ENCODE data around the gene TMA16. TPM values are rescaled to one million over a fixed set of nuclear protein-coding genes. Genes with fewer than 3 reads are reported as not detected.

TMA16 gene
- total and polyA plus RNA-seq, 2 of the 8 experiments (the other 6 are each of a cell fraction or from before 2014, with no cell fraction given): 8.0 to 64.2 TPM

DNA sequence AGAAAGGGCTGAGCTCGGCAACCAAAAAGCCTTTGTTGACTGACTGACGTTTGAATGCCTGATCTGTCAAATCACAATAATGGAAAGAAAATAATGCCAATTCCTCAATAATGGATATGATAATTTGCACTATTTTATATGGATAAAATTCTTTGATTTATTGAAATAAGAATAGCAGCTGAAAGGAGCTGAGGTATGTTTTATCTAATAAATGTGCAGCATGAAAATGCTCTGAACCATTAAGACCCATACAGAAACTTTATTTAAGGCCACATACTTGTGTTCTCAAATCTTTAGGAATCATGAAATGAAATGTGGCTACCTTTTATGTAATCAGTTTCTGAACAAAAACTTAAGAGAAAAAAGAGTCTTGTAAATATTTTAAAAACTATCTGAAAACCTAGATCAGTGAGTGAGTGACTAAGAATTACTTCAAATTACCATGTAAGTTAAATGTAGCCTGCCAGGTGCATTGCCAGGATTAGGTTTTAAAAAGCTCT, 69.8 kb downstream of the TMA16 start:
- H3K14ac ChIP-seq (ENCODE audit: insufficient read length): no peak overlapping the region
- no peak overlapping the region for H2BK15ac ChIP-seq (ENCODE audit: low read length)
- H2BK120ac ChIP-seq (replicated peaks; ENCODE audit: low read depth, low read length): no peak overlapping the region
- H3K79me1 ChIP-seq (ENCODE audit: low read depth, low read length): no peaks in the 10 kb centered on the region
- no peak overlapping the region for H2AK5ac ChIP-seq (ENCODE audit: low read depth, low read length)
- no peaks in the 10 kb centered on the region for H3K9me3 ChIP-seq (ENCODE audit: insufficient read depth in 2 of 2, low read depth in 1 of 2, low read length in 1 of 2)
- no peak overlapping the region for H2BK5ac ChIP-seq (ENCODE audit: low read depth, low read length)
- no peak overlapping the region for H3K4me3 ChIP-seq (ENCODE audit: extremely low read depth in 1 of 4, insufficient read depth in 2 of 4, low read depth in 3 of 4, low read length in 4 of 4)
- no peak overlapping the region for H3K9ac ChIP-seq (replicated peaks in 1 of 4; ENCODE audit: extremely low read depth in 1 of 4, low read depth in 3 of 4, low read length in 3 of 4)
- H3K4ac ChIP-seq (replicated peaks; ENCODE audit: insufficient read length, low read depth, low read length): no peak overlapping the region
- H3K18ac ChIP-seq (ENCODE audit: extremely low read depth, low read length): no peak overlapping the region
- POLR2A ChIA-PET (ENCODE audit: partially characterized antibody): interaction anchor here (0.7 kb wide), 1 partner anchor 374 kb away, joined by 4 read pairs; no protein-coding TSS in a partner anchor
- no peaks in the 10 kb centered on the region; a peak in 1 of 8 replicates for H3K36me3 ChIP-seq (ENCODE audit: control insufficient read depth in 2 of 4, insufficient read depth in 4 of 4, low read length in 3 of 4)
- no peak overlapping the region for H2AFZ ChIP-seq (ENCODE audit: low read length)
- DNase-seq (ENCODE audit: low read depth in 1 of 2, low spot score in 2 of 2): no peak
- H4K8ac ChIP-seq (ENCODE audit: extremely low read depth, insufficient read depth, low read length): no peak overlapping the region
- H3K79me2 ChIP-seq (ENCODE audit: control insufficient read depth in 1 of 2, insufficient read depth in 2 of 2, low read length in 2 of 2): no peaks in the 10 kb centered on the region
- CTCF ChIA-PET (ENCODE audit: partially characterized antibody): interaction anchor here (0.5 to 7.1 kb wide), 9 partner anchors 8 to 449 kb away, joined by 3 to 39 read pairs (median 3); no protein-coding TSS in a partner anchor
- no peak overlapping the region for H2BK20ac ChIP-seq (ENCODE audit: low read length)
- H3K23me2 ChIP-seq (ENCODE audit: low read depth, low read length): no peaks in the 10 kb centered on the region
- peaks cover 0 to 5% (median 4%) of the 10 kb centered on the region in 4 experiments; a peak in 4 of 7 replicates for H3K4me1 ChIP-seq (replicated peaks in 1 of 4; ENCODE audit: control insufficient read depth in 3 of 4, insufficient read depth in 4 of 4, low read length in 3 of 4)
- H3K27me3 ChIP-seq (replicated peaks in 1 of 4; ENCODE audit: control insufficient read depth in 3 of 4, extremely low read depth in 1 of 4, insufficient read depth in 3 of 4, low read length in 3 of 4): no peaks in the 10 kb centered on the region
- no peak overlapping the region for H3K4me2 ChIP-seq (ENCODE audit: insufficient read depth in 1 of 2, low read depth in 2 of 2, low read length in 2 of 2)
- H2BK12ac ChIP-seq (ENCODE audit: low read depth, low read length): no peak overlapping the region
- no peak for FAIRE-seq
- H4K91ac ChIP-seq (replicated peaks; ENCODE audit: insufficient read length, low read length): no peak overlapping the region
- 80% methylated on average over 2 of the region's 2 CpGs; no CpG with 5 or more reads in 1 of the 2 experiments for WGBS, 2 experiments (ENCODE audit: extremely low coverage in 1 of 2, insufficient coverage in 1 of 2, insufficient read length in 1 of 2, insufficient replicate concordance in 2 of 2, low coverage in 1 of 2, low lambda C conversion rate in 2 of 2, missing lambda C conversion rate in 1 of 2)
- no peak overlapping the region for H3K23ac ChIP-seq (ENCODE audit: insufficient read length)
- no peak overlapping the region for H3K27ac ChIP-seq (ENCODE audit: low read depth, low read length)
- no peak overlapping the region for H3K56ac ChIP-seq (replicated peaks; ENCODE audit: insufficient read length, low read depth, low read length)
- no peaks in the 10 kb centered on the region for H4K20me1 ChIP-seq (replicated peaks in 1 of 2; ENCODE audit: control insufficient read depth in 1 of 2, insufficient read depth in 2 of 2, low read length in 2 of 2)
- TF ChIP-seq BCL11A (IDR thresholded peaks at IDR 0.05; ENCODE audit: low read depth in 2 of 2, low read length in 2 of 2) (no peak), JUN (IDR thresholded peaks at IDR 0.05; ENCODE audit: low read depth, low read length) (no peak), SIRT6 (IDR thresholded peaks at IDR 0.05; ENCODE audit: low read length) (no peak), CHD1 (IDR thresholded peaks at IDR 0.05; ENCODE audit: low read depth, low read length) (no peak), HDAC6 (IDR thresholded peaks at IDR 0.05; ENCODE audit: low read depth, low read length) (no peak), GABPA (IDR thresholded peaks at IDR 0.05; ENCODE audit: borderline replicate concordance, insufficient read depth, low read length) (no peak), SRF (IDR thresholded peaks at IDR 0.05; ENCODE audit: low read depth, low read length) (no peak), CEBPB (IDR thresholded peaks at IDR 0.05; ENCODE audit: low read depth, low read length) (no peak), BACH1 (IDR thresholded peaks at IDR 0.05; ENCODE audit: low read length) (no peak), RXRA (IDR thresholded peaks at IDR 0.05; ENCODE audit: insufficient read depth, low read depth, low read length) (no peak)
- TF ChIP-seq, protein P1, sequence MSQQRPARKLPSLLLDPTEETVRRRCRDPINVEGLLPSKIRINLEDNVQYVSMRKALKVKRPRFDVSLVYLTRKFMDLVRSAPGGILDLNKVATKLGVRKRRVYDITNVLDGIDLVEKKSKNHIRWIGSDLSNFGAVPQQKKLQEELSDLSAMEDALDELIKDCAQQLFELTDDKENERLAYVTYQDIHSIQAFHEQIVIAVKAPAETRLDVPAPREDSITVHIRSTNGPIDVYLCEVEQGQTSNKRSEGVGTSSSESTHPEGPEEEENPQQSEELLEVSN (IDR thresholded peaks at IDR 0.05): no peak
- TF ChIP-seq, protein P2, sequence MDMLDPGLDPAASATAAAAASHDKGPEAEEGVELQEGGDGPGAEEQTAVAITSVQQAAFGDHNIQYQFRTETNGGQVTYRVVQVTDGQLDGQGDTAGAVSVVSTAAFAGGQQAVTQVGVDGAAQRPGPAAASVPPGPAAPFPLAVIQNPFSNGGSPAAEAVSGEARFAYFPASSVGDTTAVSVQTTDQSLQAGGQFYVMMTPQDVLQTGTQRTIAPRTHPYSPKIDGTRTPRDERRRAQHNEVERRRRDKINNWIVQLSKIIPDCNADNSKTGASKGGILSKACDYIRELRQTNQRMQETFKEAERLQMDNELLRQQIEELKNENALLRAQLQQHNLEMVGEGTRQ (IDR thresholded peaks at IDR 0.05; ENCODE audit: low read length): no peak
- no peak overlapping the region for H4K5ac ChIP-seq (ENCODE audit: insufficient read length, low read depth, low read length)
